Measurements from ENCODE around the gene GIGYF1.
A peak's percentile ranks its signal among the peaks of the same experiment; 100 is the strongest.
"Not testable (repeated sequence)": the region's sequence is repeated elsewhere in the genome, so short reads cannot be mapped to it uniquely, and the experiment has no call there.

The GIGYF1 gene

GRCh38 chr7:100710452-100710851 lies 16.4 kb upstream of the GIGYF1 start:
- no peak for DNase-seq (ENCODE audit: low read depth)

GRCh38 chr7:100708395-100708794 lies 14.3 kb upstream of the GIGYF1 start:
- no peak for DNase-seq (ENCODE audit: low read depth)

GRCh38 chr7:100706672-100707311 lies 12.7 kb upstream of the GIGYF1 start:
- no peak for DNase-seq (ENCODE audit: low read depth)

GRCh38 chr7:100705753-100706671 lies 12.0 kb upstream of the GIGYF1 start, which contains the start of gene POP7:
TSS of gene POP7 (plus strand) at chr7:100706121. CDS start at chr7:100706831, 710 bp downstream.
- DNase-seq (ENCODE audit: low read depth), result peak; percentile 97

GRCh38 chr7:100705320-100705752 lies 11.3 kb upstream of the GIGYF1 start:
- DNase-seq (ENCODE audit: low read depth), result peak; percentile 73

- DNase-seq (ENCODE audit: low read depth), result not testable (repeated sequence)
These were observed 7.0 kb upstream of the GIGYF1 start for GRCh38 chr7:100701089-100701488.

GRCh38 chr7:100699018-100699417 lies 5.0 kb upstream of the GIGYF1 start:
- DNase-seq (ENCODE audit: low read depth), result no peak

GRCh38 chr7:100696123-100696521 lies 2.1 kb upstream of the GIGYF1 start:
- no peak for DNase-seq (ENCODE audit: low read depth)

GRCh38 chr7:100693312-100694097 lies 545 bp downstream of the GIGYF1 start:
- DNase-seq (ENCODE audit: low read depth), result no peak

GRCh38 chr7:100692578-100692961 lies 1.5 kb downstream of the GIGYF1 start:
- DNase-seq (ENCODE audit: low read depth), result no peak

GRCh38 chr7:100691676-100692577 lies 2.1 kb downstream of the GIGYF1 start:
- DNase-seq (ENCODE audit: low read depth), result peak; percentile 77

- no peak for DNase-seq (ENCODE audit: low read depth)
These were observed 4.6 kb downstream of the GIGYF1 start for GRCh38 chr7:100689230-100690135.

GRCh38 chr7:100688326-100688860 lies 5.7 kb downstream of the GIGYF1 start:
- no peak for DNase-seq (ENCODE audit: low read depth)

- no peak for DNase-seq (ENCODE audit: low read depth)
These were observed 6.2 kb downstream of the GIGYF1 start for GRCh38 chr7:100687751-100688300.

- DNase-seq (ENCODE audit: low read depth), result no peak
These were observed 6.8 kb downstream of the GIGYF1 start for GRCh38 chr7:100687261-100687660.

GRCh38 chr7:100686822-100687211 lies 7.2 kb downstream of the GIGYF1 start:
- DNase-seq (ENCODE audit: low read depth), result no peak

GRCh38 chr7:100686201-100686821 lies 7.7 kb downstream of the GIGYF1 start:
- DNase-seq (ENCODE audit: low read depth), result no peak

- DNase-seq (ENCODE audit: low read depth), result no peak
These were observed 8.4 kb downstream of the GIGYF1 start for GRCh38 chr7:100685631-100686145.

- DNase-seq (ENCODE audit: low read depth), result no peak
These were observed 8.9 kb downstream of the GIGYF1 start for GRCh38 chr7:100685049-100685605.
